ENCODE results near the gene ARL8A. TPM values are rescaled to one million over a fixed set of nuclear protein-coding genes. Genes with fewer than 3 reads are reported as not detected.

Gene ARL8A
- total and polyA plus RNA-seq, 2 of the 4 experiments (the other 2 are of a cell fraction): 18.1 to 30.7 TPM

GRCh38 chr1:202154766-202155477 lies 10.4 kb upstream of the ARL8A start:
- H3K4me1 ChIP-seq (ENCODE audit: control insufficient read depth, insufficient read depth, low read length): no peaks in the 10 kb centered on the region
- in situ Hi-C loops (cut with MboI; ENCODE audit: low sequenced_read_pairs) (no loop called here), dilution Hi-C loops (cut with HindIII; ENCODE audit: low sequenced_read_pairs, unreplicated experiment) (no loop called here), intact Hi-C loops (cut with micrococcal nuclease) (no loop called here)
- H2AFZ ChIP-seq (replicated peaks; ENCODE audit: low read length, poor library complexity): peak overlapping the region; percentile 8
- ChIA-PET CTCF (interaction anchor here (0.6 to 1.4 kb wide), 6 partner anchors 9 to 1969 kb away, joined by 3 to 5 read pairs (median 3); no protein-coding TSS in a partner anchor), POLR2A (ENCODE audit: unreplicated experiment) (no interaction called here)
- no peak overlapping the region for H3K4me2 ChIP-seq (ENCODE audit: low read depth, low read length)
- no peak overlapping the region for H3K23ac ChIP-seq (ENCODE audit: low read depth, low read length)
- H3K9me3 ChIP-seq (ENCODE audit: control insufficient read depth, insufficient read depth, low read length): no peaks in the 10 kb centered on the region
- no peak overlapping the region for H3K56ac ChIP-seq (ENCODE audit: extremely low read depth, insufficient read depth, low read length)
- H2BK5ac ChIP-seq (ENCODE audit: low read depth, low read length, poor library complexity, severe bottlenecking): no peak overlapping the region
- 13% methylated on average over 3 of the region's 11 CpGs; no CpG with 5 or more reads in 1 of the 2 experiments for WGBS, 2 experiments (ENCODE audit: extremely low coverage in 2 of 2, insufficient read length in 1 of 2)
- H3K27ac ChIP-seq (ENCODE audit: insufficient read depth, low read length): no peak overlapping the region
- H2BK15ac ChIP-seq (ENCODE audit: low read depth, low read length): no peak overlapping the region
- no peak overlapping the region for H4K5ac ChIP-seq (ENCODE audit: low read depth, low read length)
- H3K9ac ChIP-seq (ENCODE audit: low read depth, low read length): no peak overlapping the region
- no peak overlapping the region for H3K18ac ChIP-seq (ENCODE audit: low read depth, low read length)
- no peak overlapping the region for H2AK5ac ChIP-seq (ENCODE audit: low read depth, low read length)
- H3K14ac ChIP-seq (replicated peaks; ENCODE audit: low read depth, low read length): no peak overlapping the region
- no peak overlapping the region for H4K91ac ChIP-seq (ENCODE audit: insufficient read depth, low read depth, low read length)
- H3K4me3 ChIP-seq (ENCODE audit: insufficient read depth, low read depth, low read length): no peak overlapping the region
- H3K27me3 ChIP-seq (ENCODE audit: control insufficient read depth, insufficient read depth, low read length): peaks cover 25% of the 10 kb centered on the region
- H2AK9ac ChIP-seq (replicated peaks; ENCODE audit: low read depth, low read length, poor library complexity): no peak overlapping the region
- TF ChIP-seq POLR2A (IDR thresholded peaks at IDR 0.05; ENCODE audit: low read depth, low read length): no peak
- no peak for TF ChIP-seq FOS (IDR thresholded peaks at IDR 0.05; ENCODE audit: low read depth, low read length)
- no peak for TF ChIP-seq MAFK (IDR thresholded peaks at IDR 0.05; ENCODE audit: low read depth, low read length)
- no peak for TF ChIP-seq CEBPB (IDR thresholded peaks at IDR 0.05; ENCODE audit: low read depth, low read length)
- TF ChIP-seq USF2 (IDR thresholded peaks at IDR 0.05; ENCODE audit: low read depth, low read length): no peak
- no peak for TF ChIP-seq NFE2L2 (IDR thresholded peaks at IDR 0.05; ENCODE audit: low read depth, low read length)
- TF ChIP-seq, protein P1, sequence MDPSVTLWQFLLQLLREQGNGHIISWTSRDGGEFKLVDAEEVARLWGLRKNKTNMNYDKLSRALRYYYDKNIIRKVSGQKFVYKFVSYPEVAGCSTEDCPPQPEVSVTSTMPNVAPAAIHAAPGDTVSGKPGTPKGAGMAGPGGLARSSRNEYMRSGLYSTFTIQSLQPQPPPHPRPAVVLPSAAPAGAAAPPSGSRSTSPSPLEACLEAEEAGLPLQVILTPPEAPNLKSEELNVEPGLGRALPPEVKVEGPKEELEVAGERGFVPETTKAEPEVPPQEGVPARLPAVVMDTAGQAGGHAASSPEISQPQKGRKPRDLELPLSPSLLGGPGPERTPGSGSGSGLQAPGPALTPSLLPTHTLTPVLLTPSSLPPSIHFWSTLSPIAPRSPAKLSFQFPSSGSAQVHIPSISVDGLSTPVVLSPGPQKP (IDR thresholded peaks at IDR 0.05; ENCODE audit: borderline replicate concordance, low read depth, low read length): no peak
- TF ChIP-seq BHLHE40 (IDR thresholded peaks at IDR 0.05; ENCODE audit: low read depth, low read length): no peak
- TF ChIP-seq, protein P2, sequence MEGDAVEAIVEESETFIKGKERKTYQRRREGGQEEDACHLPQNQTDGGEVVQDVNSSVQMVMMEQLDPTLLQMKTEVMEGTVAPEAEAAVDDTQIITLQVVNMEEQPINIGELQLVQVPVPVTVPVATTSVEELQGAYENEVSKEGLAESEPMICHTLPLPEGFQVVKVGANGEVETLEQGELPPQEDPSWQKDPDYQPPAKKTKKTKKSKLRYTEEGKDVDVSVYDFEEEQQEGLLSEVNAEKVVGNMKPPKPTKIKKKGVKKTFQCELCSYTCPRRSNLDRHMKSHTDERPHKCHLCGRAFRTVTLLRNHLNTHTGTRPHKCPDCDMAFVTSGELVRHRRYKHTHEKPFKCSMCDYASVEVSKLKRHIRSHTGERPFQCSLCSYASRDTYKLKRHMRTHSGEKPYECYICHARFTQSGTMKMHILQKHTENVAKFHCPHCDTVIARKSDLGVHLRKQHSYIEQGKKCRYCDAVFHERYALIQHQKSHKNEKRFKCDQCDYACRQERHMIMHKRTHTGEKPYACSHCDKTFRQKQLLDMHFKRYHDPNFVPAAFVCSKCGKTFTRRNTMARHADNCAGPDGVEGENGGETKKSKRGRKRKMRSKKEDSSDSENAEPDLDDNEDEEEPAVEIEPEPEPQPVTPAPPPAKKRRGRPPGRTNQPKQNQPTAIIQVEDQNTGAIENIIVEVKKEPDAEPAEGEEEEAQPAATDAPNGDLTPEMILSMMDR (conservative IDR thresholded peaks at IDR 0.05; ENCODE audit: low read depth, low read length): peak; percentile 52
- TF ChIP-seq RAD21 (IDR thresholded peaks at IDR 0.05; ENCODE audit: low read length): peak; percentile 32; the same call in 1 of the 2 replicates
- no peak for TF ChIP-seq RCOR1 (IDR thresholded peaks at IDR 0.05; ENCODE audit: insufficient replicate concordance, low read length)
- H2BK120ac ChIP-seq (ENCODE audit: low read depth, low read length): no peak overlapping the region
- DNase-seq (peak; percentile 76), ATAC-seq (ENCODE audit: low read depth) (peak; percentile 90)
- H3K36me3 ChIP-seq (ENCODE audit: control insufficient read depth, insufficient read depth, low read length): no peaks in the 10 kb centered on the region
- no peak overlapping the region for H2BK20ac ChIP-seq (ENCODE audit: low read depth, low read length)
- no peaks in the 10 kb centered on the region for H3K9me1 ChIP-seq (ENCODE audit: insufficient read depth, low read length)
- no peak overlapping the region for H3K4ac ChIP-seq (ENCODE audit: low read depth, low read length)
- no TSS peak for BruUV-seq (replicated peaks)
- H3K79me1 ChIP-seq (ENCODE audit: low read depth in 1 of 2, low read length in 2 of 2): no peaks in the 10 kb centered on the region
- no peak overlapping the region for H4K8ac ChIP-seq (ENCODE audit: low read depth in 2 of 2, low read length in 2 of 2)
- no peaks in the 10 kb centered on the region for H4K20me1 ChIP-seq (ENCODE audit: insufficient read depth, low read length)

Data from IMR-90 (cell line).